Measurements from ENCODE around the gene FANCM.

- no peak for TF ChIP-seq CTCF (conservative IDR thresholded peaks at IDR 0.05; ENCODE audit: low read length)
- no peak for TF ChIP-seq EZH2phosphoT487 (IDR thresholded peaks at IDR 0.05; ENCODE audit: borderline replicate concordance, low read depth, low read length)
These were observed 45.9 kb upstream of the FANCM start for GRCh38 chr14:45089813-45090212.
